Right lobe of liver (tissue), 6 donors: Measurements from ENCODE around the gene SYNGAP1. TPM values are rescaled to one million over a fixed set of nuclear protein-coding genes. Genes with fewer than 3 reads are reported as not detected.

Experiments
- ATAC-seq, 4 donors: fragments of 200-7000 bp; cut with Tn5 transposase; one replicate each; pipeline ENCODE4 v1.9.1; 2020; ENCODE audit warnings: mild to moderate bottlenecking in 4 of 4, moderate library complexity in 4 of 4
- DNase-seq, 3 donors: peaks; one replicate each; pipeline ENCODE4 v3.0.0-alpha.2; 2020
- H3K27ac ChIP-seq, 3 donors: fragments of 200-600 bp; one replicate each; pipeline ENCODE4 v1.8.0; 2022
- H3K27me3 ChIP-seq, 2 donors: fragments of 200-600 bp; one replicate each; pipeline ENCODE4 v1.8.0; 2022
- H3K36me3 ChIP-seq, 4 donors: fragments of 200-600 bp; sonication (generic) in 1 of 4; one replicate each; pipeline versions ENCODE4 v1.5.1 to v1.8.0; 2017 to 2022; ENCODE audit warnings: control low read depth in 1 of 4
- H3K4me1 ChIP-seq, 4 donors: fragments of 200-600 bp; sonication (generic) in 1 of 4; one replicate each; pipeline versions ENCODE4 v1.5.1 to v1.8.0; 2017 to 2022; ENCODE audit warnings: control low read depth in 1 of 4
- H3K4me3 ChIP-seq, 3 donors: fragments of 200-600 bp; one replicate each; pipeline ENCODE4 v1.8.0; 2022
- H3K9me3 ChIP-seq, 4 donors: fragments of 200-600 bp; sonication (generic) in 1 of 4; one replicate each; pipeline versions ENCODE4 v1.5.1 to v1.8.0; 2017 to 2022; ENCODE audit warnings: control low read depth in 1 of 4
- CTCF ChIP-seq, 4 donors: fragments of 200-600 bp in 3 of 4; fragments of 450-650 bp in 1 of 4; IDR thresholded peaks; one replicate each; pipeline versions ENCODE4 v1.5.1 to v1.8.0; 2016 to 2022; ENCODE audit warnings: antibody characterized with exemption in 4 of 4, mild to moderate bottlenecking in 2 of 4
- POLR2A ChIP-seq: fragments of 450-650 bp; IDR thresholded peaks from one replicate; pipeline ENCODE4 v1.6.1; 2017; ENCODE audit warnings: antibody characterized with exemption, mild to moderate bottlenecking
- WGBS: methylation state at CpG from one replicate; pipeline ENCODE4 v1.1.6; 2018; ENCODE audit warnings: low coverage, low lambda C conversion rate; ENCODE audit not compliant: insufficient coverage; ENCODE audit errors: missing lambda C conversion rate; 5-methylcytosine and 5-hydroxymethylcytosine counted together
- intact Hi-C, 2 donors: fragments of 100-400 bp; cut with DNase I; formaldehyde crosslinking; loops; one replicate each; pipeline versions ENCODE4 v1.11.2 to v1.14.1; 2022
- total RNA-seq, 6 experiments: library from RNA; depleted of rRNA in 2 of 6; stranded (reverse); fragments of >200 nt in 2 of 6; fragmentation: NEBNext Ultra II Directional in 3 of 6; extraction: Animal tissue kit (Norgen Biotek cat#: 25700) in 3 of 6; gene quantifications; one replicate each; pipeline versions ENCODE4 v1.1.0 to v1.2.4, GENCODE V29; 2016 to 2023
- donor health status: DM: no; HTN: yes; CAD: no.
- donor health status: DM: no; HTN: no; CAD: no.
- donor health status: DM: no; HTN: no; CAD: no.
- donor health status: DM: no; HTN: yes; CAD: no.
- donor health status: DM: no; HTN: yes; CAD: no.

SYNGAP1 gene
- total RNA-seq, 6 experiments from 2014 or later = 1.8 to 4.1 (median 2.8) TPM

GRCh38 chr6:33439956-33440648, 20.2 kb downstream of the SYNGAP1 start:
- ATAC-seq (no peak), DNase-seq (no peak)
- Histone ChIP-seq H3K36me3 (no peaks in the 10 kb centered on the region), H3K4me1 (no peaks in the 10 kb centered on the region), H3K4me3 (no peak overlapping the region), H3K9me3 (no peaks in the 10 kb centered on the region), H3K27me3 (no peaks in the 10 kb centered on the region), H3K27ac (no peak overlapping the region)
- TF ChIP-seq CTCF (IDR thresholded peaks at IDR 0.05) (no peak), POLR2A (no peak)
- intact Hi-C loops = no loop called here
- 86% methylated on average over 4 of the region's 9 CpGs for WGBS

- intact Hi-C loops = no loop called here
- Histone ChIP-seq H3K4me3 (no peak overlapping the region), H3K27me3 (no peaks in the 10 kb centered on the region), H3K36me3 (no peaks in the 10 kb centered on the region), H3K27ac (no peak overlapping the region), H3K4me1 (no peaks in the 10 kb centered on the region), H3K9me3 (no peaks in the 10 kb centered on the region)
- no peak for TF ChIP-seq CTCF (IDR thresholded peaks at IDR 0.05)
- 52% methylated on average over 15 of the region's 19 CpGs for WGBS
- no peak for DNase-seq
- ATAC-seq = peak in 3 of 4 donors; percentile 31 to 46 (median 40)
These were observed 20.9 kb downstream of the SYNGAP1 start for GRCh38 chr6:33440649-33441309.

- no peaks in the 10 kb centered on the region for H3K36me3 ChIP-seq
- no peak for DNase-seq
These were observed 21.6 kb downstream of the SYNGAP1 start for GRCh38 chr6:33441457-33441856.

GRCh38 chr6:33442283-33442682, 22.4 kb downstream of the SYNGAP1 start:
- no peak for ATAC-seq

More at GRCh38 chr6:33441457-33441856, 21.6 kb downstream of the SYNGAP1 start:
- ATAC-seq = no peak
- Histone ChIP-seq H3K27ac (no peak overlapping the region), H3K9me3 (no peaks in the 10 kb centered on the region), H3K4me1 (no peaks in the 10 kb centered on the region), H3K27me3 (no peaks in the 10 kb centered on the region), H3K4me3 (no peak overlapping the region)
- 100% methylated on average over 3 of the region's 9 CpGs for WGBS
- intact Hi-C loops = no loop called here
- TF ChIP-seq CTCF (IDR thresholded peaks at IDR 0.05) = no peak
- no peak for TF ChIP-seq POLR2A

More at GRCh38 chr6:33442283-33442682, 22.4 kb downstream of the SYNGAP1 start:
- TF ChIP-seq CTCF (IDR thresholded peaks at IDR 0.05) = no peak
- no peak for TF ChIP-seq POLR2A
- Histone ChIP-seq H3K27ac (no peak overlapping the region), H3K4me1 (no peaks in the 10 kb centered on the region), H3K36me3 (no peaks in the 10 kb centered on the region), H3K27me3 (no peaks in the 10 kb centered on the region), H3K9me3 (no peaks in the 10 kb centered on the region), H3K4me3 (no peak overlapping the region)
- intact Hi-C loops = no loop called here
- 94% methylated on average over 5 of the region's 8 CpGs for WGBS
- no peak for DNase-seq
